Lower lobe of right lung (tissue), 2 donors: ENCODE results near the gene CIPC. TPM values are rescaled to one million over a fixed set of nuclear protein-coding genes. Genes with fewer than 3 reads are reported as not detected.

Experiments used
- ATAC-seq, 2 donors: fragments of 200-7000 bp; cut with Tn5 transposase; one replicate each; pipeline ENCODE4 v1.9.1; 2020 to 2022; ENCODE audit warnings: mild to moderate bottlenecking in 2 of 2, moderate library complexity in 2 of 2
- DNase-seq: peaks from one replicate; pipeline ENCODE4 v3.0.0-alpha.2; 2020
- H3K27ac ChIP-seq: fragments of 200-600 bp; one replicate; pipeline ENCODE4 v1.8.0; 2022
- H3K27me3 ChIP-seq: fragments of 200-600 bp; one replicate; pipeline ENCODE4 v1.8.0; 2022; ENCODE audit warnings: low read depth
- H3K36me3 ChIP-seq: fragments of 200-600 bp; one replicate; pipeline ENCODE4 v1.8.0; 2022; ENCODE audit warnings: mild to moderate bottlenecking
- H3K4me1 ChIP-seq: fragments of 200-600 bp; one replicate; pipeline ENCODE4 v1.8.0; 2022
- H3K4me3 ChIP-seq: fragments of 200-600 bp; one replicate; pipeline ENCODE4 v1.8.0; 2022; ENCODE audit warnings: mild to moderate bottlenecking
- H3K9me3 ChIP-seq: fragments of 200-600 bp; one replicate; pipeline ENCODE4 v1.8.0; 2022
- CTCF ChIP-seq: fragments of 200-600 bp; IDR thresholded peaks from one replicate; pipeline ENCODE4 v1.8.0; 2022; ENCODE audit warnings: antibody characterized with exemption, mild to moderate bottlenecking
- intact Hi-C: fragments of 100-400 bp; cut with DNase I; formaldehyde crosslinking; loops from one replicate; pipeline ENCODE4 v1.11.0; 2022
- long read RNA-seq: library from polyadenylated mRNA; unstranded; transcript quantifications from one replicate; pipeline ENCODE4 v2.0.0, GENCODE V29; 2021
- total RNA-seq: library from RNA; stranded (reverse); fragmentation: NEBNext Ultra II Directional; extraction: Animal tissue kit (Norgen Biotek cat#: 25700); gene quantifications from one replicate; pipeline ENCODE4 v1.2.1, GENCODE V29; 2021
- donor health status: DM: no; HTN: yes; CAD: no; lungs with severe emphysema.

CIPC gene
- total RNA-seq = 28.4 TPM
- long read RNA-seq, full-length matches to known transcripts = 23 of 27 reads
- long read RNA-seq, partial matches to known transcripts = 3 of 27 reads
- long read RNA-seq, other reads (novel, unspliced or antisense) = 1 of 27 reads

- Histone ChIP-seq H3K4me1 (peaks cover 43% of the 10 kb centered on the region), H3K27ac (peak within 1 kb of the TSS; percentile 94), H3K27me3 (no peaks in the 10 kb centered on the region), H3K36me3 (no peaks in the 10 kb centered on the region), H3K4me3 (peak within 1 kb of the TSS; percentile 72), H3K9me3 (no peaks in the 10 kb centered on the region)
- intact Hi-C loops = no loop called here
- DNase-seq (peak; percentile 100), ATAC-seq (peak; percentile 96 to 99)
- no peak for TF ChIP-seq CTCF
These were observed at the start of gene CIPC for GRCh38 chr14:77097700-77098528. CIPC (plus strand) TSS chr14:77098258; CDS start chr14:77105709, 7,451 bp downstream.

GRCh38 chr14:77051116-77051515 is 46.9 kb upstream of the CIPC start:
- H3K4me3 ChIP-seq = no peak overlapping the region
- TF ChIP-seq CTCF = no peak
- intact Hi-C loops = loop anchor here (5.0 kb wide), 1 partner anchor 134 kb away; no protein-coding TSS in a partner anchor
- H3K27me3 ChIP-seq = no peaks in the 10 kb centered on the region
- DNase-seq (peak; percentile 88), ATAC-seq (peak; percentile 83 to 85)
- no peaks in the 10 kb centered on the region for H3K36me3 ChIP-seq
- H3K4me1 ChIP-seq = peaks cover 44% of the 10 kb centered on the region
- H3K27ac ChIP-seq = peak overlapping the region; percentile 82
- H3K9me3 ChIP-seq = peaks cover 4% of the 10 kb centered on the region

- intact Hi-C loops = loop anchor here (5.0 kb wide), 1 partner anchor 135 kb away; no protein-coding TSS in a partner anchor
- no peaks in the 10 kb centered on the region for H3K36me3 ChIP-seq
- peak; percentile 50 to 54 for ATAC-seq
- H3K4me1 ChIP-seq = peaks cover 33% of the 10 kb centered on the region
- TF ChIP-seq CTCF = no peak
- H3K9me3 ChIP-seq = peaks cover 7% of the 10 kb centered on the region
- no peak overlapping the region for H3K4me3 ChIP-seq
- peak overlapping the region; percentile 8 for H3K27ac ChIP-seq
- no peaks in the 10 kb centered on the region for H3K27me3 ChIP-seq
- no peak for DNase-seq
These were observed 45.6 kb upstream of the CIPC start for GRCh38 chr14:77052281-77053044.

- H3K9me3 ChIP-seq = peaks cover 7% of the 10 kb centered on the region
- H3K27ac ChIP-seq = peak overlapping the region; percentile 8
- H3K4me1 ChIP-seq = peaks cover 33% of the 10 kb centered on the region
- peak; percentile 85 for DNase-seq
- intact Hi-C loops = loop anchor here (5.0 kb wide), 1 partner anchor 136 kb away; no protein-coding TSS in a partner anchor
- H3K4me3 ChIP-seq = no peak overlapping the region
- no peaks in the 10 kb centered on the region for H3K27me3 ChIP-seq
- peak; percentile 83 for ATAC-seq
- no peaks in the 10 kb centered on the region for H3K36me3 ChIP-seq
- peak; percentile 95 for TF ChIP-seq CTCF
These were observed 44.8 kb upstream of the CIPC start for GRCh38 chr14:77053046-77053841.

GRCh38 chr14:77055306-77055705 is 42.8 kb upstream of the CIPC start:
- no peak for ATAC-seq
- H3K9me3 ChIP-seq = peaks cover 7% of the 10 kb centered on the region
- intact Hi-C loops = no loop called here
- no peak overlapping the region for H3K27ac ChIP-seq
- no peaks in the 10 kb centered on the region for H3K36me3 ChIP-seq
- DNase-seq = no peak
- H3K4me1 ChIP-seq = peaks cover 37% of the 10 kb centered on the region
- no peak for TF ChIP-seq CTCF
- no peaks in the 10 kb centered on the region for H3K27me3 ChIP-seq
- H3K4me3 ChIP-seq = no peak overlapping the region
